ENCODE results near the gene ASXL1.
A peak's percentile ranks its signal among the peaks of the same experiment; 100 is the strongest.

ASXL1 gene

GRCh38 chr20:32481311-32482142, 123.4 kb downstream of the ASXL1 start:
- Histone ChIP-seq H3K18ac (ENCODE audit: low read length) (peak overlapping the region; percentile 68), H2AK5ac (ENCODE audit: low read depth, low read length) (peak overlapping the region; percentile 20), H3K4me3 (ENCODE audit: low read length in 2 of 2) (peak overlapping the region in 1 of 2 donors; percentile 57), H3K79me1 (ENCODE audit: low read depth, low read length) (peaks cover 30% of the 10 kb centered on the region), H3K27me3 (ENCODE audit: control insufficient read depth in 3 of 3, insufficient read depth in 3 of 3, low read depth in 1 of 3, low read length in 3 of 3) (no peaks in the 10 kb centered on the region), H3K4me2 (ENCODE audit: insufficient read depth, low read length, poor library complexity, severe bottlenecking) (peak overlapping the region; percentile 84), H4K91ac (ENCODE audit: low read depth, low read length, poor library complexity) (no peak overlapping the region), H3K27ac (replicated peaks; ENCODE audit: low read length) (peak overlapping the region; percentile 92), H3K36me3 (replicated peaks in 1 of 2; ENCODE audit: control insufficient read depth in 2 of 2, insufficient read depth in 2 of 2, low read length in 2 of 2) (peaks cover 0 to 4% of the 10 kb centered on the region in 2 donors), H4K8ac (ENCODE audit: low read depth, low read length) (no peak overlapping the region), H3K4me1 (ENCODE audit: control insufficient read depth in 2 of 2, insufficient read depth in 1 of 2, low read depth in 1 of 2, low read length in 2 of 2) (peaks cover 29 to 41% of the 10 kb centered on the region in 2 donors), H3K4ac (ENCODE audit: low read length) (no peak overlapping the region), H3K9ac (ENCODE audit: low read depth, low read length, poor library complexity) (no peak overlapping the region), H3K23ac (ENCODE audit: low read depth, low read length, poor library complexity) (no peak overlapping the region), H3K9me3 (replicated peaks in 1 of 2; ENCODE audit: control insufficient read depth in 2 of 2, insufficient read depth in 1 of 2, low read depth in 1 of 2, low read length in 2 of 2) (no peaks in the 10 kb centered on the region), H2BK5ac (ENCODE audit: low read length) (no peak overlapping the region), H2AFZ (ENCODE audit: low read length) (peak overlapping the region; percentile 81), H2BK12ac (ENCODE audit: low read length) (peak overlapping the region; percentile 59), H2BK120ac (ENCODE audit: low read depth, low read length) (peak overlapping the region; percentile 39), H3K14ac (ENCODE audit: low read length) (no peak overlapping the region), H2BK15ac (ENCODE audit: low read length) (no peak overlapping the region)
- DNase-seq (ENCODE audit: low spot score), result no peak
- no CpG with 5 or more reads among the region's 13 CpGs for WGBS, 2 donors (ENCODE audit: extremely low coverage in 2 of 2, insufficient read length in 2 of 2, insufficient replicate concordance in 1 of 2)

- Histone ChIP-seq H3K79me1 (ENCODE audit: low read depth, low read length) (peaks cover 26% of the 10 kb centered on the region), H3K36me3 (replicated peaks in 1 of 2; ENCODE audit: control insufficient read depth in 2 of 2, insufficient read depth in 2 of 2, low read length in 2 of 2) (peaks cover 0 to 4% of the 10 kb centered on the region in 2 donors), H3K18ac (ENCODE audit: low read length) (peak overlapping the region; percentile 99), H3K9me3 (replicated peaks in 1 of 2; ENCODE audit: control insufficient read depth in 2 of 2, insufficient read depth in 1 of 2, low read depth in 1 of 2, low read length in 2 of 2) (no peaks in the 10 kb centered on the region), H2BK5ac (ENCODE audit: low read length) (peak overlapping the region; percentile 94), H2AK5ac (ENCODE audit: low read depth, low read length) (no peak overlapping the region), H2BK12ac (ENCODE audit: low read length) (no peak overlapping the region), H3K23ac (ENCODE audit: low read depth, low read length, poor library complexity) (peak overlapping the region; percentile 52), H3K9ac (ENCODE audit: low read depth, low read length, poor library complexity) (no peak overlapping the region), H3K4ac (ENCODE audit: low read length) (no peak overlapping the region), H2BK120ac (ENCODE audit: low read depth, low read length) (no peak overlapping the region), H3K4me3 (ENCODE audit: low read length in 2 of 2) (peak overlapping the region; percentile 57 to 92), H4K8ac (ENCODE audit: low read depth, low read length) (no peak overlapping the region), H3K27me3 (ENCODE audit: control insufficient read depth in 3 of 3, insufficient read depth in 3 of 3, low read depth in 1 of 3, low read length in 3 of 3) (no peaks in the 10 kb centered on the region), H2AFZ (ENCODE audit: low read length) (peak overlapping the region; percentile 81), H3K4me1 (ENCODE audit: control insufficient read depth in 2 of 2, insufficient read depth in 1 of 2, low read depth in 1 of 2, low read length in 2 of 2) (peaks cover 24 to 35% of the 10 kb centered on the region in 2 donors), H3K27ac (replicated peaks; ENCODE audit: low read length) (peak overlapping the region; percentile 92), H4K91ac (ENCODE audit: low read depth, low read length, poor library complexity) (no peak overlapping the region), H3K14ac (ENCODE audit: low read length) (no peak overlapping the region), H3K4me2 (ENCODE audit: insufficient read depth, low read length, poor library complexity, severe bottlenecking) (peak overlapping the region; percentile 84), H2BK15ac (ENCODE audit: low read length) (no peak overlapping the region)
- DNase-seq (ENCODE audit: low spot score), result no peak
- no CpG with 5 or more reads among the region's 9 CpGs for WGBS, 2 donors (ENCODE audit: extremely low coverage in 2 of 2, insufficient read length in 2 of 2, insufficient replicate concordance in 1 of 2)
These were observed 124.0 kb downstream of the ASXL1 start for GRCh38 chr20:32482143-32482441.

GRCh38 chr20:32482442-32483261, 124.5 kb downstream of the ASXL1 start:
- Histone ChIP-seq H3K27ac (replicated peaks; ENCODE audit: low read length) (peak overlapping the region; percentile 92), H3K79me1 (ENCODE audit: low read depth, low read length) (peaks cover 22% of the 10 kb centered on the region), H2BK120ac (ENCODE audit: low read depth, low read length) (peak overlapping the region; percentile 75), H3K23ac (ENCODE audit: low read depth, low read length, poor library complexity) (peak overlapping the region; percentile 52), H3K4me2 (ENCODE audit: insufficient read depth, low read length, poor library complexity, severe bottlenecking) (peak overlapping the region; percentile 84), H3K9me3 (replicated peaks in 1 of 2; ENCODE audit: control insufficient read depth in 2 of 2, insufficient read depth in 1 of 2, low read depth in 1 of 2, low read length in 2 of 2) (no peaks in the 10 kb centered on the region), H3K4me1 (ENCODE audit: control insufficient read depth in 2 of 2, insufficient read depth in 1 of 2, low read depth in 1 of 2, low read length in 2 of 2) (peaks cover 23 to 32% of the 10 kb centered on the region in 2 donors), H3K27me3 (ENCODE audit: control insufficient read depth in 3 of 3, insufficient read depth in 3 of 3, low read depth in 1 of 3, low read length in 3 of 3) (no peaks in the 10 kb centered on the region), H2AK5ac (ENCODE audit: low read depth, low read length) (peak overlapping the region; percentile 97), H4K91ac (ENCODE audit: low read depth, low read length, poor library complexity) (no peak overlapping the region), H2BK12ac (ENCODE audit: low read length) (no peak overlapping the region), H2BK5ac (ENCODE audit: low read length) (peak overlapping the region; percentile 94), H2BK15ac (ENCODE audit: low read length) (peak overlapping the region; percentile 77), H3K4me3 (ENCODE audit: low read length in 2 of 2) (peak overlapping the region; percentile 57 to 92), H3K18ac (ENCODE audit: low read length) (peak overlapping the region; percentile 99), H3K9ac (ENCODE audit: low read depth, low read length, poor library complexity) (peak overlapping the region; percentile 96), H4K8ac (ENCODE audit: low read depth, low read length) (no peak overlapping the region), H3K36me3 (replicated peaks in 1 of 2; ENCODE audit: control insufficient read depth in 2 of 2, insufficient read depth in 2 of 2, low read length in 2 of 2) (peaks cover 0 to 4% of the 10 kb centered on the region in 2 donors), H2AFZ (ENCODE audit: low read length) (peak overlapping the region; percentile 81), H3K14ac (ENCODE audit: low read length) (no peak overlapping the region), H3K4ac (ENCODE audit: low read length) (no peak overlapping the region)
- DNase-seq (ENCODE audit: low spot score), result peak; percentile 61
- no CpG with 5 or more reads among the region's 82 CpGs for WGBS, 2 donors (ENCODE audit: extremely low coverage in 2 of 2, insufficient read length in 2 of 2, insufficient replicate concordance in 1 of 2)
